GM03348 (cell line): ENCODE data around the gene DDX10.
A peak's percentile ranks its signal among the peaks of the same experiment; 100 is the strongest.

Experiments
- DNase-seq: peaks from one replicate; pipeline ENCODE4 v3.0.0; 2012; ENCODE audit warnings: low spot score

DDX10 gene

GRCh38 chr11:108654994-108655631 lies 9.8 kb upstream of the DDX10 start:
- DNase-seq = peak; percentile 64

DNA sequence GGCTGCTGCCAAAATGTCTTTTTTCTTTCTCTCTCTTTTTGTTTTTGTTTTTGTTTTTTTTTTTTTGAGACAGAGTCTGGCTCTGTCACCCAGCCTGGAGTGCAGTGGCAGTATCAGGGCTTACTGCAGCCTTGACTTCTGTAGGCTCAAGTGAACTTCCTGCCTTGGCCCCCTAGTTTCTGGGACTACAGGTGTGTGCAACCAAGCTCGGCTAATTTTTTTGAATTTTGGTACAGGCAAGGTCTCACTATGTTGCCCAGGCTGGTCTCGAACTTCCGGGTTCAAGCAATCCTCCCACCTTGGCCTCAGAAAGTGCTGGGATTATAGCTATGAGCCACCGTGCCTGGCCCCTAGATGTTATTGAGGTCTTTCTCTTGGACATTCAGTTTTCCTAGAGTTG lies 2.2 kb upstream of the DDX10 start:
- no peak for DNase-seq

DNA sequence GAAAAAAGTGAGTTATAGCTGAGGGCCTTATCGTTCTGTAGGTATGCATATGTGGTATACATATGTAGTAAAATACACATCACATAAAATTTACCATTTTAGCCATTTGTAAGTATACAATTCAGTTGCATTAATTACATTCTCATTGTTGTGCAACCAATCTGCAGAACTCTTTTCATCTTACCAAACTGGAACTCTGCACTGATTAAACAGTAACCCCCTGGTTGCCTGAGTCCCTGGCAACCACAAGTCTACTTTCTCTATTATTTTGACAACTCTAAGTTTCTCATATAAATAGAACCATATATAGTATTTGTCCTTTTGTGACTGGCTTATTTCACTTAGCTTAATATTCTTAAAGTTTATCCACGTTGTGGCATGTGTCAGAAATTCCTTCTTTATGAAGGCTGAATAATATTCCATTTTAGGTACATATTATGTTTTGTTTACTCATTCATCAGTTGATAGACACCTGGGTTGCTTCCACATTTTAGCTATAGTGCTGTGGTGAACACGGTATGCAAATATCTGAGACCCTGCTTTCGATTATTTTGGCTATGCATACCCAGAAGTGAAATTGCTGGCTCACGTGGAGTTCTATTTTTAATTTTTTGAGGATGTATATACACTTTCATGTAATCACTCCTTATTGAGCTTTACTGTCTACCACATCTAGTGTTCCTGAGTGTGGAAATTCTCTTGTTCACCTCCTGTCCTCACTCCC lies 1.6 kb upstream of the DDX10 start:
- DNase-seq = no peak

DNA sequence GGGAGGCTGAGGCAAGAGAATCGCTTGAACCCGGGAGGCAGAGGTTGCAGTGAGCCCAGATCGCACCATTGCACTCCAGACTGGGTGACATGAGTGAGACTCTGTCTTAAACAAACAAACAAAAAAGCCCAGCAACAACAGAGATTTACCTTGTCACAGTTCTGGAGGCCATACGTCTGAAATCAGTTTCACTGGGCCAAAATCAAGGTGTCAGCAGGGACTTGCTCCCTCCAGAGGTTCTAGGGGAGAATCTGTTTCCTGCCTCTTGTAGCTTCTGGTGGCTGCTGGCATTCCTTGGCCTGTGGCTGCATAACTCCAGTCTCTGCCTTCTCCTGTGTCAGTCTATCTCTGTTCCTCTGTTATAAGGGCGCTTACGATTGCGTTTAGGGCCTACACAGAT lies 1.5 kb downstream of the DDX10 start:
- no peak for DNase-seq

GRCh38 chr11:108669286-108669685 lies 4.4 kb downstream of the DDX10 start:
- no peak for DNase-seq

DNA sequence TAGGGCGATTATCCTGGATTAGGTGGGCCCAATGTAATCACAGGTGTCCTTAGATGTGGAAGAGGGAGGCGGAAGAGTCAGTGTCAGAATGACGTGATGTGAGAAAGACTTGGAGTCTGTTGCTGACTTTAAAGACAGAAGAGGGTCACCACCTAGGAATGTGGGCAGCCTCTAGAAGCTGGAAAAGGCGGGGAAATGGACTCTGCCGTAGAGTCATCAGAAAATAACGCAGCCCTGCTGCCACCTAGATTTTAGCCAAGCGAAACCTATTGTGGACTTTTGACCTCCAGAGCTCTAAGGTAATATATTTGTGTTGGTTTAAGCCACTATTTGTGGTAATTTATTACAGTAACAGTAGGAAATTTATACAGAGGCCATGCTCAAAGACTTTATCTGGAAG lies 4.8 kb downstream of the DDX10 start:
- DNase-seq = no peak

DNA sequence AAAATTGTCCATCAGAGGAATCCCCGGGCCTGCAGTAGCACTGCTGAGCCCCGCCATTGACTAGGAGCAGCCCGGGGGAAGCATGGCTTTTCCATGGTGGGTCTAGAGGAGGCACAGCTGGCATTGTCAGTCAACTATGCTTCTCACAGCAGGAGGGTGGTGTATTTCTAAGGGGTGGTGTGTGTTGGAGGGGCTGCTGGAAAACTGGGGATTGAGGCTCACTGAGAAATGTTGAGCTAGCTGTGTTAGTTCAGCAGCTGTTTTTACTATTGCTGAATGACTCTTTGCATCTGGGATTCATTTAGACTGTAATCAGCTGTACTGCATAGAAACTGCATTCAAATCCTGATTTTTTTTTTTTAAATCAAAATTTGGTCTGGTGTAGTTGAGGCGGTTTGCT lies 5.6 kb downstream of the DDX10 start:
- DNase-seq = peak; percentile 25

GRCh38 chr11:108672113-108672512 lies 7.2 kb downstream of the DDX10 start:
- peak; percentile 37 for DNase-seq

GRCh38 chr11:108672786-108673185 lies 7.9 kb downstream of the DDX10 start:
- peak; percentile 50 for DNase-seq

DNA sequence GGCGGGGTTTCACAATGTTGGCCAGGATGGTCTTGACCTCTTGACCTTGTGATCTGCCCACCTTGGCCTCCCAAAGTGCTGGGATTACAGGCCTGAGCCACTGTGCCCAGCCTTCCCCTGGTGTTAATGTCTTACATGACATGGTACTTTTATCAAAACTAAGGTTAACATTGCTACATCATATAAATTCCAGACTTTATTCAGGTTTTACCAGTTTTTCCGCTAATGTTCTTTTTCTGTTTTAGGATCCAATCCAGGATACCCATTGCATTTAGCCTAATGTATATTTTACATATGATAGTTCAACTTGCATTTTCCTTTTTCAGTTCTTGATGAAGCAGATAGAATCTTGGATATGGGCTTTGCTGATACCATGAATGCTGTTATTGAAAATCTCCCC lies 14.2 kb downstream of the DDX10 start:
- DNase-seq = no peak

GRCh38 chr11:108680271-108680670 lies 15.4 kb downstream of the DDX10 start:
- DNase-seq = no peak

- DNase-seq = peak; percentile 33
These were observed 20.7 kb downstream of the DDX10 start for GRCh38 chr11:108685419-108686130.

DNA sequence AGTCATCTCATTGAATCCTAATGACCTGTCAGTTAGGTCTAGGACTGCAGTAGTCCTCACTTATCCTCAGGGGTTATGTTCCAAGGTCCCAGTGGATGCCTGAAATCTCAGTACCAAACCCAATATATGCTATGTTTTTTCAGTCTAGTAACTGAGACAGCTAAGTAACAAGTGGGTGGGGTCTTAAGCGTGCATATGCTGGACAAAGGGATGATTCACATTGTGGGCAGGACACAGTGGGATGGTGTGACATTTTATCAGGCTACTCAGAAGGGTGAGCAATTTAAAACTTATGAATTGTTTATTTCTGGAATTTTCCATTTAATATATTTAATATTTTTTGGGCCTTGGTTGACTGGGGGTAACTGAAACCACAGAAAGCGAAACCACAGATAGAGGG lies 29.0 kb downstream of the DDX10 start:
- DNase-seq = peak; percentile 42

GRCh38 chr11:108694846-108695245 lies 30.0 kb downstream of the DDX10 start:
- DNase-seq = no peak

DNA sequence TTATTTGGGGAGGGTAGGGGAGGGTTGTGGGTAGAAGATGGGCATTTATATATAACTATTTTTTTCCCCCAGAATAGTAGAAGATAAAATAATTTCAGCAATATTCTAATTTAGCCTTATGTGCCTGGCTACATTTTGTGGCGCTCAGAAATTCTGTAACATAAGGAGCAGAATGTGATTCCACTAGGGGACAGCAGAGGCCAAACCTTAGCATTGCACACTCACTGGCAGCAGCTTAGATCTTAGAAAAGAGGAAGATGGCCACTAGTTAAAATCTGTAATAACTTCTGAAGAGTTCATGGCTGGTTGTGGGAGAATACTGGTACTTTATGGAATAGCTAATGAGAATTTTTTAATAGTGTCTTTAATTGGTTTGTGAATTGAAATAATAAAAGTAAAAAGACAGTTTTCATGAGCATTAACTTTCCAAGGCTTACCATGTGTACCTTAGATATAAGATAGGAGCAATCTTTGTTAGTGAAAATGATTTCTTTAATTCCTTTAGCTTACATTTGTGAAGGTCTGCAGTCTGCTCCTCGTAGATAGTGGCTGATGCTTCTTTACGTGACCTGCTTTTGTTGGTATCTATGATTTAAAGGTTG lies 33.1 kb downstream of the DDX10 start:
- peak; percentile 79 for DNase-seq

DNA sequence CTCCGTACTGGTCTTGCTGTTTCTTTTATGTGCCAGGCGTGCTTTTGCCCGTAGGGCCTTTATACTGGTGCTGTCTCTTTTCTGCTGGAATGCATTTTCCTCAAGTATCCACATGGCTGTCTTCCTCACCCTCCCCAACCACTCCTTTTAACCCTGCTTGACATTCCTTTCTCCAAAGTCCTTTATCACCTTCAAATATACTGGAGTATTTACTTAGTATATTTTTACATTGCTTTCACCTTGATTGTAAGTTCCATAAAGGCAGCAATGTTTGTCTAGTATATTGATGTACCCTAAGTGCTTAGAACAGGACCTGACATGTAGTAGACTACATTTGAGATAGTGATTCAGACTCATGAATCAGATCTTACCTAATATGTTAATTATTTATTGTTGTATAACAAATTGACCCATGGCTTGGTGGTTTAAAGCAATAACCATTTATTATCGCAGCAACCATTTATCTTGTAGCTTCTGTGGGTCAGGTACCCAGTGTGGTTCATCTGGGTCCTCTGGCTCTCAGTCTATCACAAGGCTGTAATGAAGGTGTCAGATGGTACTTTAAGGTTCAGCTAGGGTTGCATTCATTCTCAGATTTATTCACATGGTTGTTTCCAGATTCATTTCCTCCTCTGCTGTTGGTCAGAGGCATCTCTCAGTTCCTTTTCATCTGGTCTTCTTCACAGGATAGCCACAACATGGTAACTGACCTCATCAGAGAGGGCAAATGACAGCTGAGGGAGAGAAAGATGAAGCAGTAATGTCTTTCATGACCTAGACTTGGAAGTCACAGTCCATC lies 34.2 kb downstream of the DDX10 start:
- no peak for DNase-seq

DNA sequence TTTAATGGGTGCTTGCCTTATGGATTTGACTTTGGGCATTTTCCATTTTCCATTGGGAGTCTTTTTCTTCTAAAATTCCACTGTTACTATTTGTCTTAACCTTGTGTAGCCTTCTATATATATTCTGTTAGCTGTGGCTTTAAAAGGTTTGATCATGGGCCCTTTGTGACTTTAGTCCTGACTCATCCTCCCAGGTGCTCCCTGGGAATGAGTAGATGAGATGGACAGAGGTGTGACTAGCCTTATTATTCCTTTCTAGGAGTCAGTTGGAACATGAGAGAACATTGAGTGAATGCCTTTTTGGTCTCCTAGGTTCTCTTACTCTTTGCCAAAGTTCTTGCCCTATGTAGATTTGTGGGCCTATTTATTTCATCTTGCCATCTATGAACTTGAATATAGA lies 39.0 kb downstream of the DDX10 start:
- no peak for DNase-seq

DNA sequence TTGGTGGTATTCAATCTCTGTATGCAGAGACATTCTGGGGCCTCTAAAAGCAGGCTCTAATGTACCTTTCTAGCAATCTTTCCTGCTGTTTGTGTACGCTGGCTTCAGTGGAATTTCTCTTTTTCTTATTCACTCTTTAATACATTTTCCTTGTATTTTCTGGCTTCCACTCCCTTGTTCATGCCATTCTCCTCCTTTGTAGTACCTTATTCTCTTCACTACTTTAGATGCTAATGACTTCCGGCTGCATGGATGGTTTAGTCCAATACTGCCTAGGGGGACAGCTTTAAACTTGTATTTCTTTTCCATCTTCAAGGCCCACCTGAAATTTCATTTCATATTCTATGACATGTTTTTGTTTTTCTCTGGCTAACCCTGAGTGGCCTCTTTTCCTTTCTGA lies 40.2 kb downstream of the DDX10 start:
- no peak for DNase-seq

GRCh38 chr11:108708173-108708572 lies 43.3 kb downstream of the DDX10 start:
- DNase-seq = no peak

DNA sequence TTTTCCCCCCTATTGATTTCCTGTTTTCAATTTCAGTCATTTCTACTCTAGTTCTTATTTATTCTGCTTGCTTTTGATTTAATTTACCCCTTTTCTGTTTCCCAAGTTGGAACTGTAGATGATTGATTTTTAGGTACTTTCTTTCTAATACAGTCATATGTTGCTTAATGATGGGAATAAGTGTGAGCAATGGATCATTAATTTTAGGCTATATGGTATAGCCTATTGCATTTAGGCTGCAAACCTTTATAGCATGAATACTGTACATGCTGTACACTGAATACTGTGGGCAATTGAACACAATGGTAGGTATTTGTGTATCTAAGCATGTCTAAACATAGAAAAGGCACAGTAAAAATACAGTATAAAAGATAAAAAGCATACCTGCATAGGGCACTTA lies 44.9 kb downstream of the DDX10 start:
- no peak for DNase-seq

- DNase-seq = no peak
These were observed 48.4 kb downstream of the DDX10 start for GRCh38 chr11:108713076-108713790.
